ENCODE results near the gene CALM3.
A peak's percentile ranks its signal among the peaks of the same experiment; 100 is the strongest.
"Not testable (repeated sequence)": the region's sequence is repeated elsewhere in the genome, so short reads cannot be mapped to it uniquely, and the experiment has no call there.

CALM3 gene

GRCh38 chr19:46601318-46602224 lies at the start of gene CALM3:
Gene CALM3 (plus strand): TSS chr19:46601330. CDS start chr19:46601435, 105 bp downstream.
- no peak for DNase-seq (ENCODE audit: low read depth in 2 of 2)

DNA sequence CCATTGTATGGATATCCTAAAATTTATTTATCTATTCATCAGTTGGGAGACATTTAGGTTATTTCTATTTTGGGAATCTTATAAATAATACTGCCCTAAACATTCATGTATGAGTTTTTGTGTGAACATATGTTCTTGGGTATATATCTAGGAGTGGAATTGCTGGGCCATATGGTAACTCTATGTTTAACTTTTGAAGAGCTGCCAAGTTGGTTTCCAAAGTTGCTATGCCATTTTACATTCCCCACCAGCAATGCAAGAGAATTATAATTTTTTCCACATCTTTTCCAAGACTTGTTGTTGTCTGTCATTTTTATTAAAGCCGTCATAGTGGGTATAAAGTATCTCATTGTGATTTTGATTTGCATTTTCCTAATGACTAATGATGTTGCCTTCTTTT lies 48.2 kb upstream of the CALM3 start:
- DNase-seq (ENCODE audit: low read depth in 2 of 2) = no peak

DNA sequence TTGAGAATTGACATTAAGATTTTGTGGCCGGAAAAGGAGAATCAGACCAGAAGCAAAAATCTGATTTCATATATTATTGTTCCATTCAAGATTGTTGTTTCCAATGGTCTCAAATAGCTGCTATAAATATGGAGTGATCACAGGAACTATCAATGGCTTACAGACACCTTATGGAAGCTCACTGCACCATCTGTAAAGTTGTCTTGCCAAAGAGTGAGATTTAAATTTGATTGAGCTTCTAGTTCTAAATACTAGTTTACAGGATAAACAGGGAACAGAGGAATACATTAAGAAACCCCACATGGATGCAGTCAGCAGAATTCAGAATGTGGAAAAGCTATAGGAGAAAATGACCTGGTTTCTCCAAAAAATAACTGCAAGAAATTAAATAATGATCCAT lies 47.0 kb upstream of the CALM3 start:
- no peak for DNase-seq (ENCODE audit: low read depth in 2 of 2)

DNA sequence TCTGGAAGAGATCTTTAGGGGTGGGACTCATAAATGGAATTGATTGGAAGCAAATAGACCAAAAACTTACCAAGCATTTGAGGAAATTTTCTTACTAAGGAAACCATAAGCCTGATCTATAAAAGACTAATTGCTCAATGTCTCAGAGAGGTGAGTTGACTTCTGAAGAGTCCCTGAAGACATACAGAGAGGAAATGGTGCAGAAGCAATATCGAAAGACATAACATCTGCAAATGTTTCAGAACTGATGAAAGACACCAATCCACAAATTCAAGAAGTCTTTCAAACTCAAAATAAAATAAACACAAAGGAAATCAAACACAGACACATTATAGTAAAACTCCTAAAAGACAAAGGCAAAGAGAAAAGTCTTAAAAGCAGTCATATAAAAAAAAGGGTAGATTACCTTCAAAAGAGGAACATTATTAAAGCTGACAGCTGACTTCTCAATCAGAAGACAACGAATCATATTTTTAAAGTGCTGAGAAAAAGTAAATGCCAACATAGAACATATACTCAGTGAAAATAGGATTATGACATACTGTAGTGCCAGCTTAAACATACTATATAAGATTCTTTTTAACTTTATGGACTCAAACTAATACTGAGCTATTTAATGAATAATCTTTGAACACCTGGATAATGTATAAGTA lies 45.4 kb upstream of the CALM3 start:
- DNase-seq (ENCODE audit: low read depth in 2 of 2) = no peak

DNA sequence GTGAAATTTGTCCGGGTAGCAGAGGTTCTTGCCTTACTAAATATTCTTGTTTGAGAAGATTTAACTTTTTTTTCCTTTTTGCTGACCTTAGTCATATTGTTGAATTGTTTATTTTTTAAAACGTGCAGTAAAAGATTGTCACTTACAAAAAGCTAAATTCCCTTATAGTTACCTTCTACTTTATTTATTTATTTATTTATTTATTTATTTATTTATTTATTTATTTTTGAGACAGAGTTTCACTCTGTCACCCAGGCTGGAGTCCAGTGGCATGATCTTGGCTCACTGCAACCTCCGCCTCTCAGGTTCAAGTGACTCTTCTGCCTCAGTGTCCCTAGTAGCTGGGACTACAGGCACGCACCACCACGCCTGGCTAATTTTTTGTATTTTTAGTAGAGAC lies 44.7 kb upstream of the CALM3 start:
- DNase-seq (ENCODE audit: low read depth in 2 of 2) = not testable (repeated sequence)

- no peak for DNase-seq (ENCODE audit: low read depth in 2 of 2)
These were observed 41.9 kb upstream of the CALM3 start for GRCh38 chr19:46559203-46559602.

DNA sequence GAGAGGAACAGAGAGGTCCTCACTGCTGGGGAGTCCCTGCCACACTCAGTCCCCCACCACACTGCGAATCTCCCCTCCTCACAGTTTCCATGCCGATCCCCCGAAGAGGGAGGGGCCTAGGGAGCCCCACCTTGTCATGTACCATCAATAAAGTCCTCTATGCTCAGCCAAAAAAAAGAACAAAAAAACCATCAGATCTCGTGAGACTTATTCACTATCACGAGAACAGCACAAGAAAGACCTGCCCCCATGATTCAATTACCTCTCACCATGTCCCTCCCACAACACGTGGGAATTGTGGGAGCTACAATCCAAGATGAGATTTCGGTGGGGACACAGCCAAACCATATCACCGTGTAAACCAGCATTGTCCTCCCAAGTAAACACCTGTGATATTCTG lies 41.5 kb upstream of the CALM3 start:
- DNase-seq (ENCODE audit: low read depth in 2 of 2) = not testable (repeated sequence)

DNA sequence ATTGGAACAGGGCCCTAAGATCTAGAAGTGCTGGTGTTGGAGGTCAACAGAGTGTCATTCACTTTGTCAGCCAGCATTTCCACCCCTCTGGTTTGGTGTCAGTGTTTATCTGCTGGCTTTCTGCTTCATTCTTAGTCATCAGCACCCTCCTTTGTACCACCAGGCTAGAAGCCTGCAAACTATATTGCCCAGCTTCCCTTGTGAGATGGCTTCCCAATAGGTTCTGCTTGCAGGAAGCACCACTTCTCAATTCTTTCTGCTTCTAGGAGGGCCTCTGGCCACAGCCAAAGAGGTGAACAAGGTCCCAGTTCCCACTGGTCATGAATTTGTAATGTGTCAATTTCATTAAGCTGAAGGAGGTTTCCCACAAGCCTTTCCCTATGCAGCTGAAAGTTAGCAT lies 36.4 kb upstream of the CALM3 start:
- no peak for DNase-seq (ENCODE audit: low read depth in 2 of 2)

DNA sequence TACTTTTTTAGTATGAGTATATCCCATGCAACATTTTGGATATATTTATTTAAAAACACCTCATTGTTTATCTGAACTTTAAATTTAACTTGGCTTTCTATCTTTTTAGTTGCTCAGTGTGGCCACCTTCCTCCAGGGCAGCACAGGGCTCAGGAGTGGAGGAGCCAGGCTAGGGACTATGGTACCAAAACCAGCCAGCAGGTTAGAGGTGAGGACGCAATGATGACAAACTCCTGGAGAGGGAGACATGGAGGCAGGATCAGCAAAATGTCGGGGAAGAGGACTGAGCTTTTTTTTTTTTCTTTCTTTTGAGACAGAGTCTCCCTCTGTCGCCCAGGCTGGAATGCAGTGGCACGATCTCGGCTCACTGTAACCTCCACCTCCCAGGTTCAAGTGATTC lies 29.6 kb upstream of the CALM3 start:
- DNase-seq (ENCODE audit: low read depth in 2 of 2) = no peak

- no peak for DNase-seq (ENCODE audit: low read depth in 2 of 2)
These were observed 27.2 kb upstream of the CALM3 start for GRCh38 chr19:46573679-46574498.

GRCh38 chr19:46574533-46574932 lies 26.6 kb upstream of the CALM3 start:
- peak in 1 of 2 donors; percentile 17 for DNase-seq (ENCODE audit: low read depth in 2 of 2)

- DNase-seq (ENCODE audit: low read depth in 2 of 2) = no peak
These were observed 22.7 kb upstream of the CALM3 start for GRCh38 chr19:46578450-46578849.

DNA sequence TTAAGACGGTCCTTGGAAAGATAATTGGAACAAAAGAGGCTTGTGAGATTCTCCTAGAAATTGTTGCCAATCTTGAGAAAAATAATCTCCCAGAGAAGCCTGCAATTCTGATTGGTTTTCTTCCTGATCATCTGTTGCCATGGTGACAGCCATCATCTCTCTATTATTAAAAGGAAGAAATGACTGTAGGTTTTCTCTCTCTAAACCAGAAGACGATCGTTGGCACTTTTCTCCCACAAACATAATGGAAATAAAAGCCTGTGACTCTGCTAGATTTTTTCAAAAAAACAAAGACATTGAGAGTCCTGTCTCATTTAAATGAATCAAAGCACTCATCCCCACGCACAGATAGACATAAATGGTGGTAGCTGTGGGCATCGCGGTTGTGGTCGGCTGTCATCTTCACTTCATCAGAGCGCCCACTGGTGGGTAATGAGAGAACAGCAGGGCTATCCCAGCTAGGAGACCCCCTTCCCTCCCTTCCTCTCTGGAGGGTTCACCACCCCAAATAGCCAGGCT lies 21.7 kb upstream of the CALM3 start:
- no peak for DNase-seq (ENCODE audit: low read depth in 2 of 2)

GRCh38 chr19:46580247-46580646 lies 20.9 kb upstream of the CALM3 start:
- DNase-seq (ENCODE audit: low read depth in 2 of 2) = no peak

- no peak for DNase-seq (ENCODE audit: low read depth in 2 of 2)
These were observed 15.6 kb upstream of the CALM3 start for GRCh38 chr19:46585539-46585938.

- DNase-seq (ENCODE audit: low read depth in 2 of 2) = no peak
These were observed 14.8 kb upstream of the CALM3 start for GRCh38 chr19:46586294-46586693.

GRCh38 chr19:46587861-46588260 lies 13.3 kb upstream of the CALM3 start:
- no peak for DNase-seq (ENCODE audit: low read depth in 2 of 2)

DNA sequence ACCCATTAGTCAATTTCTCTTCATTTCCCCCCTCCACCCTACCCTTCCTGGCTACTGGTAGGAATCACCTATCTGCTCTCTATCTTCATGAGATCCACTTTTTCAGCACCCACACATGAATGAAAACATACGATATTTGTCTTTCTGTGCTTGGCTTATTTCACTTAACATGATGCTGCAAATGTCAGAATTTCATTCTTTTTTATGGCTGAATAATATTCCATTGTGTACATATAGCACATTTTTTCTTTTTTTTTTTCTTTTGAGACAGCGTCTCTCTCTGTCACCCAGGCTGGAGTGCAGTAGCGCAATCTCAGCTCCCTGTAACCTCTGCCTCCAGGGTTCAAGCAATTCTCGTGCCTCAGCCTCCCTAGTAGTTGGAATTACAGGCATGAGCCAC lies 9.9 kb upstream of the CALM3 start:
- DNase-seq (ENCODE audit: low read depth in 2 of 2) = no peak

GRCh38 chr19:46591870-46592269 lies 9.3 kb upstream of the CALM3 start:
- DNase-seq (ENCODE audit: low read depth in 2 of 2) = no peak

DNA sequence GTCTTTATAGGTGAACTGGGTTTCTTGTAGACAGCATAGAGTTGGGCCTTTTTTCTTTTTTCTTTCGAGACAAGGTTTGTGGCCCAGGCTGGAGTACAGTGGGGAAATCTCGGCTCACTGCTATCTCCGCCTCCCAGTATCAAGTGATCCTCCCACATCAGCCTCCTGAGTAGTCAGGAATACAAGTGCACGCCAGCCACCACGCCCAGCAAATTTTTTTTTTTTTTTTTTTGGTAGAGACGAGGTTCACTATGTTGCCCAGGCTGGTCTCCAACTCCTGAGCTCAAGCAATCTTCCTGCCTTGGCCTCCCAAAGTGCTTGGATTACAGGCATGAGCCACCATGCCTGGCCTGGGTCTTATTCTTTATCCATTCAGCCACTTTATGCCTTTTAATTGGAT lies 5.1 kb upstream of the CALM3 start:
- no peak for DNase-seq (ENCODE audit: low read depth in 2 of 2)

DNA sequence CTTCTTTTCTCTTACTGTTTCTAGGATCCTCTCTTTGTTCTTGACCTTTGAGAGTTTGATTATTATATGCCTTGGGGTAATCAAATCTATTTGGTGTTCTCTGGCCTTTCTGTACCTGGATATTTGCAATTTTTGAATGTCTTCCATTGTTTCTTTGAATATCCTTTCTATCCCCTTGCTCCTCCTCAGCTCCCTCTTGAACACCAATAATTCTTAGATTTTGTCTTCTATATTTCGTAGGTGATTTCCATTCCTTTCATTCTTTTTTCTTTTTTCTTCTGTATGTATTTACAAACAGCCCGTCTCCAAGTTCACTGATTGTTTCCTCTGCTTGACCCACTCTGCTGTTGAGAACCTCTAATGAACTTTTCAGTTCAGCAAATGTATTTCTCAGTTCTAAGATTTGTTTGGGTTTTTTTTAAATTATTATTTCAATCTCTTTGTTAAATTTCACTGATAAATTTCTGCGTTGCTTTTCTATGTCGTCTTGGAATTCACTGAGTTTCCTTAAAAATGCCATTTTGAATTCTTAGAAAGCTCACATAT lies 2.7 kb upstream of the CALM3 start:
- no peak for DNase-seq (ENCODE audit: low read depth in 2 of 2)
